Muscle of back (tissue), 11 donors: Measurements from ENCODE around the gene CYP4V2. TPM values are rescaled to one million over a fixed set of nuclear protein-coding genes. Genes with fewer than 3 reads are reported as not detected.
A peak's percentile ranks its signal among the peaks of the same experiment; 100 is the strongest.

Source experiments
- DNase-seq, 3 donors: peaks; one replicate each; pipeline versions ENCODE4 v3.0.0 to v3.0.0-alpha.2; 2013
- polyA plus RNA-seq, 10 donors: library from polyadenylated mRNA; unstranded; fragments of 120-200 nt; gene quantifications; one replicate each; pipeline ENCODE4 v1.2.1, GENCODE V29; 2013; ENCODE audit not compliant: insufficient read length in 10 of 10

CYP4V2 gene
- polyA plus RNA-seq, 10 donors = 2.6 to 8.1 (median 5.2) TPM

GRCh38 chr4:186172546-186172945 lies 18.8 kb upstream of the CYP4V2 start:
- no peak for DNase-seq

- DNase-seq = no peak
Observed at GRCh38 chr4:186188107-186188506, 3.3 kb upstream of the CYP4V2 start.

- DNase-seq = no peak
Observed at GRCh38 chr4:186189656-186190055, 1.7 kb upstream of the CYP4V2 start.

GRCh38 chr4:186190581-186191199 lies 677 bp upstream of the CYP4V2 start:
- DNase-seq = peak in 1 of 3 donors; percentile 10

- peak; percentile 23 to 85 (median 34) for DNase-seq
Observed at GRCh38 chr4:186192066-186192612, 772 bp downstream of the CYP4V2 start.

- no peak for DNase-seq
Observed at GRCh38 chr4:186193851-186194250, 2.5 kb downstream of the CYP4V2 start.

- no peak for DNase-seq
Observed at GRCh38 chr4:186196063-186196462, 4.7 kb downstream of the CYP4V2 start.

GRCh38 chr4:186200516-186200915 lies 9.1 kb downstream of the CYP4V2 start:
- no peak for DNase-seq

- no peak for DNase-seq
Observed at GRCh38 chr4:186201010-186201409, 9.6 kb downstream of the CYP4V2 start.

- no peak for DNase-seq
Observed at GRCh38 chr4:186201535-186202230, 10.3 kb downstream of the CYP4V2 start.

GRCh38 chr4:186202490-186203140 lies 11.2 kb downstream of the CYP4V2 start:
- DNase-seq = no peak

- DNase-seq = peak in 1 of 3 donors; percentile 23
Observed at GRCh38 chr4:186203406-186203805, 12.0 kb downstream of the CYP4V2 start.

- no peak for DNase-seq
Observed at GRCh38 chr4:186204103-186204559, 12.8 kb downstream of the CYP4V2 start.

GRCh38 chr4:186204686-186205085 lies 13.3 kb downstream of the CYP4V2 start:
- no peak for DNase-seq

GRCh38 chr4:186205156-186205555 lies 13.8 kb downstream of the CYP4V2 start:
- no peak for DNase-seq

- peak in 1 of 3 donors; percentile 26 for DNase-seq
Observed at GRCh38 chr4:186216465-186217024, 25.2 kb downstream of the CYP4V2 start.

GRCh38 chr4:186217733-186218293 lies 26.4 kb downstream of the CYP4V2 start:
- DNase-seq = no peak

GRCh38 chr4:186221624-186222023 lies 30.3 kb downstream of the CYP4V2 start:
- no peak for DNase-seq

- no peak for DNase-seq
Observed at GRCh38 chr4:186225848-186226247, 34.5 kb downstream of the CYP4V2 start.

GRCh38 chr4:186226521-186227189 lies 35.3 kb downstream of the CYP4V2 start:
- no peak for DNase-seq

GRCh38 chr4:186227221-186227620 lies 35.9 kb downstream of the CYP4V2 start, which contains the start of gene KLKB1:
Gene KLKB1 (plus strand): TSS chr4:186227507. CDS start chr4:186228196, 689 bp downstream.
- DNase-seq = no peak
